Measurements from ENCODE around the gene FKBP1A. TPM values are rescaled to one million over a fixed set of nuclear protein-coding genes. Genes with fewer than 3 reads are reported as not detected.

The FKBP1A gene
- total and polyA plus RNA-seq, 9 of the 15 experiments (the other 6 are each of a cell fraction or from before 2014, with no cell fraction given), result 48.8 to 502 (median 89.6) TPM

- TF ChIP-seq RREB1 (CRISPR knock-in tag; IDR thresholded peaks at IDR 0.05) (no peak), ATF4 (CRISPR knock-in tag; IDR thresholded peaks at IDR 0.05) (no peak), POLR2B (IDR thresholded peaks at IDR 0.05; ENCODE audit: low read depth, partially characterized antibody) (no peak), L3MBTL2 (IDR thresholded peaks at IDR 0.05) (no peak), HMG20B (CRISPR knock-in tag; IDR thresholded peaks at IDR 0.05) (no peak), ZKSCAN8 (CRISPR knock-in tag; IDR thresholded peaks at IDR 0.05) (no peak), ZNF408 (CRISPR knock-in tag; IDR thresholded peaks at IDR 0.05; ENCODE audit: low read depth) (no peak), RFX7 (CRISPR knock-in tag; IDR thresholded peaks at IDR 0.05) (no peak)
Observed at GRCh38 chr20:1388253-1388652, 4.6 kb downstream of the FKBP1A start (continued).

Measured in K562 (cell line).